Middle frontal gyrus (tissue), 1 donor: Measurements from ENCODE around the gene DACH2.

Experiments
- DNase-seq: peaks from one replicate; pipeline ENCODE4 v3.0.0-alpha.2; 2015; ENCODE audit warnings: low spot score; ENCODE audit errors: extremely low spot score

The DACH2 gene

DNA sequence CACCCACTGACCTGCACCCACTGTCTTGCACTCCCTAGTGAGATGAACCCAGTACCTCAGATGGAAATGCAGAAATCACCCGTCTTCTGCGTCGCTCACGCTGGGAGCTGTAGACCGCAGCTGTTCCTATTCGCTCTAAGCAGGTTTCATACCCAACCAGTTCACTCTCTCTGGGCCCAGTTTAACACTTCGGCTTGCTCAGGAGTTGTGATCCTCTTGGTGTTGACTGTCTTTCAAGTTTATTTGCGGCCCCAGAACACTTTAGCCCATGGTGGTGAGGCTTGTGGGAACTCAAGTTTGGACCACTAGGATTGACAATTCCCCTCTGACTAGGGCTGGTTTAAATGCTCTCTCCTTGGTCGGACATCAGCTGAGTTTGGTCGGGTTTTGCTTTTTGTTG is 147.0 kb downstream of the DACH2 start:
- no peak for DNase-seq

DNA sequence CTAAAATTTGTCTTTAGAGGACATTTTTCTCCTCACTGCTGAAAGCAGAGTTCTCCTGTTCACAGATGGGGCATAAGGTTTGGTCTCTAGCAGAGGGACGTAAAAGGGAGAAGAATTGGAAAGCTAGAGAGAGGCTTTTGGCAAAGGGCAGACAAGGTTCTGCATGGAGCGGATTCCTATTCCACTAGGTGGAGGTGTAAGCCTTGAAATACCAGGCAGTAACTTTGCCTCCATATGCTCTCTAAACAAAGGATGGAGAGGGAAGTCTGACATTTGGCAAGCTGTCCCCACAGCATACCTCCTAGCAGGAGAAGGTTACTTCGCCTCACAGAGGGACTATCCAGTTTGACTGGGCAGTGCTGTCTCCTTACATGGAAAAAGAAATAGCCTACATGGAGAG is 174.7 kb downstream of the DACH2 start:
- DNase-seq: no peak

DNA sequence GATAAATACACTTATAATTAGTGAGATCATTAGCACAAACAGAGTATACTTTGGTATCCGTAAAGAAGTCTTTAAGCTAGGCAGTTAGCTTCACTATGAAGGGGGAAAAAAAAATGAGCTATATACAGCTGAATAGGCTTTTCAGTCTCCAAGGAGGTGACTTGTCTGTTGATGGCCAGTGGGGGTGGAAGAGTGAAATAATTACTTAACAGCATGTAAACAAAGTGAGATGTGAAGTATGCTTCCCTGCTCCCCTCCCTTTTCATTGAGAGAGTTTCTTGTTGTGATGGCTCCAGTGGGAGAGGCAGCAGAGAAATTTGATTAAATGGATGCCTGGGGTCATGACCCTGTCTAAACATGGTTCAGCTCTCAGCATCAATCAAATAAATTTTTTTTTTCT is 180.9 kb downstream of the DACH2 start:
- no peak for DNase-seq

DNA sequence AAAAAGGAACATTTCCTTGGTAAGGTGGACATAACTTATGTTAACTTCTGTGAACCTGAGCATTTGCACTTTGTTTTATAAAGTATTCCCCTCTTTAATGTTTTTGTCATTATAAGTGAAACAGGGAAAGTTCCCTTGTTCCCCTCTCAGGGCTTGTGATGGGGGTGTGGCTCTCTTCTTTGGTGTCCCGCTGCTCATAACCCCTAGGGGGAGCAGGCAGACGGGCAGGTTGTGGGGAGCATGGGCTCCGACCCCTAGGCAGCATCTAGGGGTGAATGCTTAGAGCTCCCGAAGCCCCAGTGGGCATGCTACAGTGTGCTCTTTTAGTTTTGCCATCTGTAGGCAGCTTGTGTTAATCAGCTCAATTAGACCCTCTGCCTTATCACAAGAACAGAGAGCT is 200.4 kb downstream of the DACH2 start:
- DNase-seq: no peak

DNA sequence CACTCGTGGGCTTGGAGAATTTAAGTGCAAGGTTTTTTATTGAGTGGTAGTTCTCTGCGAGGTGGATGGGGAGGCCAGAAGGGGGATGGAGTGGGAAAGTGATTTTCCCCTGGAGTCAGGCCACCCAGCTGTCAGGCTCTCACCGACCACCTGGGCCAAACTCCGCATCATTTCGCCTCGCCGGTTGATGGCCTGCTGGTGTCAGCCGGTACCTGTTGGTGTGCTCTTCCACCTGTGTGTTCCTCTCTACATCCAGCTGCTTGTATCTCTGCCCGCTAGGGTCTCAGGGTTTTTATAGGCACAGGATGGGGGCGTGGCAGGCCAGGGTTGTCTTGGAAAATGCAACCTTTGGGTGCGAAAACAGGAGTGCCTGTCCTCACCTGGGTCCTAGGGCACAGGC is 200.9 kb downstream of the DACH2 start:
- no peak for DNase-seq

DNA sequence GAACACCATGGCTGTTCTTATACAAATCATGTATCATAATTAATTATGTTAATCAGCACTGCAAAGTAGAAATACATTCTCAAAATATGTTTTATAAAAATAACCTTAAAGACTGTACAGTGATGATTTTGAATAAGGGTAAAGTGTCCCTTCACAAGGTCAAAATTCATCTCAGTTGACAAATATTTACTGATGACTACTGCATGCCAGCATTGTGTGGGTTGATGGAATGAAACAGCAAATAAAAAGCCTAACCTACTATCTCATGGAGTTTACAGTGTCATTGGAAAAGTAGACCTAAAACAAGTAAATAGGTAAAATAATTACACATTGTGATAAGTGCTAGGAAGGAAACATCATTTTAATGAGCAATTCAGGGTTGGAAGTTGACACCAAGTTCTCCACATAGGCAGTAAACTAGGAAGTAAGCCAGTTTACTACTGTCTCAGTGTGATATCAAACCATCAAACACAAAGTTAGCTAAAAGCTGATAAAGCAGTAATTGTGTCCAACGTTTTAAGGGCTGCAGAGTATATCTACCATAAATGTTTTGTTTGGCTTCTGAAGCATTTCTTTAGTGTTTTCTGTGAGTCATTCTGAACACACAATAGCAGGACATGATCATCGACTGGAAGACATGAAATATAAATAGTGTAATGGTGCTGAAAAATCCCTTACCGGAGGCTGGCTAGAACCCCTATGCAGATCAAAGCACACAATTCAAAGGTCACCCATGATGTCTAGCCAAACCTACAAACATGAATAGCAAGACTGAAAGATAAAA is 221.8 kb downstream of the DACH2 start:
- DNase-seq: no peak

DNA sequence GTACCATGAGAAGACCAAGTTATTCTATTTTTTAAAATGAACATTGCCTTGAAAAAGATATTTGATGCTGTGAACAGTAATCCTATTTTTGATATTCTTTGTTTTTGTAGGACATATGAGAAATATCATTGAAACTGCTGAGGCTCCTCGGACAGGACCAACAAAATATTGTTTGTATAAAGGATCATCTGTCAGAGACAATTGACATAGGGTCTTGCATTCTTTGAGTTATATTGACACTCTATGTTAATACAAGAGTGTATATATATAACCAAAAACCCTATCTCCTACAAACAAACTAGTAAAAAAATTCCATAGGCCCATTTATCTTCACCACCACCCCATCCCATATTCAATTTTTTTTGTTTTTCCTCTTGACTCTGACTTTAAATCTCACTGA is 222.7 kb downstream of the DACH2 start:
- DNase-seq: no peak

DNA sequence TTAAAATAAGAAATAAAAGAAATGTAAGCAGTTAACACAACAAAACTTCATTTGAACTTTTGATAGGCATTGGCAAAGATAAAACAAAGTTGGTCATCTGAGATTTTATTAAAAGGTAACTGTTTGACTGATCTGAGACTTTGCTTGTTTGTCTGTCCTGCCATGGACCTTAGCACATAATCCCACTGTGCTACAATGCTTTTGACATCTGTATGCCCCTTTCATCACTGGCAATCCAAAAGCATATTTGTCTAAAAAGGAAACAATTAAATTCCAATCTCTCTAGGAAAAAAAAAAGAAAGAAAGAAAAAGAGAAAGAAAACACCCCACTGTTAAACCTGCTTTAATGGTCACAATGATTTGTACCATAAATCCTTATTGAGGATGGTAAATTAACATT is 231.0 kb downstream of the DACH2 start:
- DNase-seq: no peak

DNA sequence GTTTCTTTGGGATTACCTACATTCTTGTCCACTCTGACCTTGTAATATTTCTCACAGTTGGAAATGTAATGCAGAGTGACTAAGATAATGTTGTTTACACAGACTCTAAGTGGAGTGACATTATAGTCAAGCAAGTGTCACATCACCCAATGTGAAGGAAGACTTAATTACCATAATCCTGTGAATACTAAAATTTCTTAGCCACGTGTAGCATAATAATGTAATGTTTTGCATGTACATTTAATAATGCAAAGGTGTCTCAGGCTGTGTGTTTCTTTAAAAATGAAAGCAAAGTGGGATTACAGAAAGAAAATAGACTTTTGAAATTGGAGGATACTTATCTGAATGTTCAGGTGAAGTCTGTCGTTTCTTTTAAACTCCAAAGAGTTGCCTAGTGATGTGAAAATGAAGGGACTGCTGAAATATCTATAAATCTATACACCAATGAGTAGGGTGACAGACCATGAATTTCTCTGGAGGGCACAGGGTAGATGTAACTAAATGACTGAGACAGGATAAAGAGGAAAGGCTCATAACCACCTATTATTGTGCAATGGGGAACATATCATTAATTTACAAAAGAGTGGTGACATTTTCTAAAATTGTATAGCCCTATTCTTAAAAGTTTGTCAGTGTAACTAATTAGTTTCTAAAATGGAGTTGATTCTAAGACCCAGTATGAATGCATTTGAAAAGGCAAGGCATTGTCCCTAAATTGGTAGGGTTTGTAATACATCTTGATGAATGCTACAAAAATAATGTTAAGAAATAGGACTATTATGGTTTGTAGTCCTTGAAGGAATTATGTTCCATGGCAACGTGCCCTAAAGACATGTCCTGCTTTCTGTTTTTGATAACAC is 235.7 kb downstream of the DACH2 start:
- DNase-seq: no peak

DNA sequence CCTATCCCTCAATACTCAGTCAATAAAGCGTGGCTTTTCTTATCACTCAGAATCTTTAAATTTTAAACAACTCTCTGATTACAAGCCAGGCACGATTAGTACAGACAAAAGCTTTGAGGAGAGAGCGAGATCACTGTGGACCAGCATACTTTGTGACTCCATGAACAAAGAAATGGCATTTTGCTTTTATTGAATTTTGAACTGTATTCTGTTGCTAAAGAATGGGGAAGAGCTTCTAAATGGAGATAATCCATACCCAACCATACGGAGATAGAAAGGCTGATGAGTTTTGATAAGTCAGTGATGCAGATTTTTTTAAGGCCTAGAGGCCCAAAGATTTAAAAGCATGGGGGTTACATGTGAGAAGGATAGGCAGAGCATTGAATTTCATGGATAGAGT is 259.1 kb downstream of the DACH2 start:
- DNase-seq: no peak

DNA sequence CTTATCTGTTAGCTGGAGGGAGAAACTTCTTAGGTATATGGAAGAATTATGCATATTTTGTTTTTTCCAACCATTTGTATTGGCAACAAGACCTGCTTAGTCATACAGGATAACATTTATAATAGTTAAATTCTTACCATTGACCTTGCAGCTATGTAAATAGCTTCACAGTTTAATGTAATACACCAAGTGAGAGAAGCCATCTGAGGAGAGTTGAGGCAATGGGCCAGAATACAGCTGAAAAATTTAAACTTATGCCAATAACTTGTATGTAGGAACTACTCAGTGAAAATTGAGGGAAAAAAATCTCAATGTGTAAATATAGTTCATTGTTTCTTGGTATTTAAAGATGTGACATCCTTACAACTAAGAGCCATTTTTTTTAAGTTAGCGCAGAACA is 273.5 kb downstream of the DACH2 start:
- no peak for DNase-seq

DNA sequence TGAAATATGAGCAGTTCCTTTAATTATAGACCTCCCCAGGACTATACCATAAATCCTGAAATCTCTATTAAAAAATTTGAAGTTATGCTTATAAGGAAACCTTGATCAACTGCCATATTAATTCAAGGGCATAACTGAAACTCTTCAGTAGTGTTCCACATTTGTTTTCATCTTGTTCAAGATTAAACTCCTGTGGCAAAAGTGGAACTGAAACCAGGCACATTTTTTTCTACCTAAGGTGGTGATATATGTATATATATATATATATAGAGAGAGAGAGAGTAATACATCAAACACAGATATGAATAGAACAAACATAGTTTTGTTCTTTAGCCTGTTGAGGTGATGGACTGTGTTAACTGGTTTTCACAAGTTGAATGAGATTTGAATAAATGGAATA is 287.9 kb downstream of the DACH2 start:
- no peak for DNase-seq

DNA sequence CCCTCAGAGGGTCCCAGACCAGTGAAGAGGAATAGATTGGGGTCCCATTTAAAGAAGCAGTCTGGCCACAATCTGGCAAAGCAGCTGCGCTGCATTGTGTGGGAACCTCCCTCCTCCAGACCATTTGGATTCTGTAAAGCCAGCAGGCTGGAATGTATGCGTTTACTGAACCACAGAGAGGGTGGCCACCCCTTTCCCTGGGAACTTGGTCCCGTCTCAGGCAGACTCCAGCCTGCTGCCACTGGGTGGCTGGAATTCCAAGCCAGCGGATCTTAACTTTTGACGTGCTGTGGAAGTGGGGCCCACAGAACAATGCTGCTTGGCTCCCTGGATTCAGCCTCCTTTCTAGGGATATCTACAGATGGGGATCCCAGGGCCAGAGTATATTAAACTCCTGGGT is 307.2 kb downstream of the DACH2 start:
- DNase-seq: no peak

DNA sequence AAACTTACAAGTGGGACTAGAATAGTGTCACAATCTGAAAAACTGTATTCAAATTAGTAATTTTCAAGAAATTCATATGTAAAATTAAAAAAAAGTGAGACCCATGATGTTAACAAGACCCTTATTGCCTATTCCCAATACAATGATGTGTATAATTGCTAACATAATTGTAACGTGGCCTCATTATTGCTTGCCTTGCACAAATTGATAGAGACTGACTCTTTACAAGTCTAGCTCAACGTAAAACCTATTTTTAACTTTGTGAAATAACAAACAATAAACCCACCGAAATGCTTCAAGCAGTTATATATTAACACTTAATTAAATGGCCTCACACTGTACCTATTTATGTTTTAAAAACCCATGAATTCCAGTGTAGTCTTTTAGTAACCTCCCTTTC is 312.5 kb downstream of the DACH2 start:
- DNase-seq: no peak

DNA sequence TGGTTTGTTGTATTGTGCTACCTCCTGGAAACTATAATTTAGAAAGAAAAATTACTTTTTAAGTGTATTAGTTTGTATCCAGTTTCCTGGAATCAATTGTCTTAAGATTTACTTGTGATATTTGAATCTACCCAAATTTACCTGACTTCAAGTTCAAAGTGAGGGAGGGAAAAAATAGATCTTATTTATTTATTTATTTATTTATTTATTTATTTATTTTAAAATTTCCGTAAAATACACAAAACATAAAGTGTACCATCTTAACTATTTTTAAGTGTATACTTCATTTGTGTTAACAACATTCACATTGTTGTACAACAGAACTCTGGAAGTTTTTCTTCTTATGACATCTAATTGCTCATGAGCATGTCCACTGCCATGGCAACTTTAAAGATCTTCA is 356.0 kb downstream of the DACH2 start:
- DNase-seq: no peak

DNA sequence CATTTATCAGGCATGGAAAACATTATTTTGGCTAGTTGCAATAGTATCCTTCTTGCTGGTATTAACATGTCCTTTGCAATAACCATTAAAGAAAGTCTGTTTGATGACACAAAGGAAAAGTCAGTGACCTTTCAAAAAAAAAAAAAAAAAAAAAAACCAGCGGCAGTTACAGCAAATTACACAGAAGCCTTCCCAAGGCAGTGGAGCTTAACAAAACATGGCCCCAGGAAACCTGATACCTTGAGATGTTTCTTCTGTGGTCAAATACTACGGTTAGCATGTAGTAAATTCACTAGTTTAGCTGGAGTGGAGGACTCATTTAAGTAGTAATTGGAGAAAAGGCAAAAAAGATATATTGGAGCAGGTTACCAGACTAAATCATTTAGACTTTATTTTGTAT is 359.1 kb downstream of the DACH2 start:
- DNase-seq: no peak

DNA sequence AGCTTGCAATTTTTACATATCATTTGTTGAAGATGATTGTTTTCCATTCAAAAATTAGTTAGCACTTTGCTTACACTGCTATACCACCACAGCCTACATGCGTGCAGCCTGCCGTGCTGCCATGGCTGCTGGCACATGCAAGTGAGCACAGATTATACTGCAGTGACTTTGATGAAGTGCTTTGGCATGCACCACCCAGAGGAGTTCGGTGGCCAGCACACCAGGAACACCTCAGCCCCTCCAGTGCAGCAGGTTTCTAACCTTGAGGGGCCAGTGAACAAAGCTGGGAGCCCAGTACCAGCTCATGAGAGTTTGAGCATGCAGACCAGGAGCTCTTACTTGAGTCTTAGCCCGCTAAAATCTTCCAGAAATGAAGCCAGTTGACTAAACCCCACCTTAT is 431.5 kb downstream of the DACH2 start:
- no peak for DNase-seq

DNA sequence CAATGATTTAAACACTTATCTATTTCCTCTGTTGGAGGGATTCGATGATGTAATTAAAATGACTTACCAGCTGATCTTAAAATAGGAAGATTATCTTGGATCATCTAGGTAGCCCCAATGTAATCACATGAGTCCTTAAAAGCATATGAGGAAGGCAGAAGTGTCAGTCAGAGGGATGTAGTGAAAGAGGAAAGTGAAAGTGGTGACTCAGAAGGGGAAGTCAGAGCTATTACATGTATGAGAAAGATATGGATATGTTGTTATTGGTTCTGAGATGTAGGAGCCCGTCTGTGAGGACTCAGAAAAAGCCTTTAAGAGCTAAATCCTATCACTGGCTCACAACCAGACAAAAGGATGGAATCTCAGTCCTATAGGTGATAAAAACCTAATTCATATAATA is 456.4 kb downstream of the DACH2 start:
- no peak for DNase-seq

DNA sequence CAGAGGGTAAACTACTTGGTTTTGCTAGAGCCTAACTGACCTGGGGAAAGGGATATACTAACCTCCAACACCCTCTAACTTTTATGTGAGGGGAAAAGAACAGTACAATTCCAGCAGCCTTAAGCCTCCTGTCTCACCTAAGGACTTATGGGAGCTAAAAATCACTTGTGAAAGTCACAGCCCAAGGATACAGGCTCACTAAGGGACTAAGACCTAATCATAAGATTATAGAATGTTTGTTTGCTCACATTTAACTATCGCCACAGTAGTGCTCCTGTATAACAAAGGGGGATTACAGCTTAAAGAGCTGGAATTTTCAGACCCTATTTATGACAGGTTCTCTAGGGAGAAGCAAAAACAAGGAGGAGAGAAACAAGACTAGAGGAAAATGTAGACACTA is 548.7 kb downstream of the DACH2 start:
- no peak for DNase-seq

DNA sequence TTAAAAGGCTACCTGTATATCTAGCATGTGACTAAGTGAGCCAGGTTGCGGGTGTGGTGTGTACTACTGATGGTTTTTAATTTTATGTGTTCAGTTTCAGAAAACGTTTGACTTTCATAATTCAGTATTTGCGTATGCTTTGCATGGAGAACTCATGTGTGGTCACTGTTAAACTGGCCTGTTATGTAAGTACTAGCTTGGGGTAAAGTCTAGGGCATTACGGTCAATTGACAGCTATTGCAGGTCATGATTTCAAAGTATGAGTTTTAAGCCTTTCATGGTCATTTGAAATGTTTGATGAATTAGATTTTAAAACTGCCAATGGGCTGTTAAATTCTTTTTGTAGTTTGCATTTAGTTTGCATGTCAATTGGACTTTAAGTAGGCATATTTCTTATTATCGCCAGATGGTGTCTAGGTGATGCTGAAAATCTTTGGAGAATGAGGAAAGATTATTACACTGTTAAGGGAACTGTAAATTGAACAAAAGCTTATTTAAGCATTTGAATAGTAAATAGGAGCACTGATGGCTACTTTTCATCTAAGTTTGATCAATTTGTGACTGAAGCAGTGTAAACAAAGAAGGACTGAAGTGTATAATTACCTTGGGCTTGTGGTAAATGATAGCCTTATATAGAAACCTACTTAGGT is 563.4 kb downstream of the DACH2 start:
- no peak for DNase-seq

DNA sequence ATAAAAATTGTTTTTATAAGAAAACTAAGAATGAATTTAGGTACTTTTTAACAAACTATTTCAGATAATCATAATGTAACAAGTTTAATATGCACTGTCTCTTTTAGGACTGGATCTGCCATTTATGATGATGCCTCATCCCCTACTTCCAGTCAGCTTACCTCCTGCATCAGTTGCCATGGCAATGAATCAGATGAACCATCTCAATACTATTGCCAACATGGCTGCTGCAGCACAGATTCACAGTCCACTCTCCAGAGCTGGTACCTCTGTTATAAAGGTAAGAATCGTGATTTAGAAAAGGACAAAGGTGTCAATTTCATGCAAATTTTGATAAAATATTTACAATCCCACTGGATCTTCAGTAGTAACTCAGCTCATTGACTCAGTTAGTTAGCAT is 566.2 kb downstream of the DACH2 start:
- no peak for DNase-seq

DNA sequence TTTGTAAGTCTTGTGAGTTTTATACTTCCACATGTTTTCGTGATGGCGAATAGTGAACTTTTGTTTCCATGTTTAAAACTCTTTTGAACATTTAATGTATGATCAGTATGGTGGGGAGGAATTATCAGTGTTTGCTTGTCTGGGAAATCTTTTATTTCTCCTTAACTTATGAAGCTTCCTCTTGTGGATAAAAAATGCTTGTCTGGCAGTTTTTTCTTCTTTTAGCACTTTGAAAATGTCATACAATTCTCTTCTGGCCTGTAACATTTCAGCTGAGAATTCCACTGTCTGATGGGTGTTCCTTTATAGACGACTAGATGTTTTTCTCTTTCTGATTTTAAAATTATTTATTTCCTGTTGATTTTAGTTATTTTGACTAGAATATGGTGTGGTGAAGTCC is 576.0 kb downstream of the DACH2 start:
- no peak for DNase-seq
